HepG2 (cell line): Measurements from ENCODE around the gene ALX4. TPM values are rescaled to one million over a fixed set of nuclear protein-coding genes. Genes with fewer than 3 reads are reported as not detected.

Experiments
- ATAC-seq: fragments of 200-7000 bp; cut with Tn5 transposase; 3 replicates; pipeline ENCODE4 v1.9.1; 2020; ENCODE audit warnings: mild to moderate bottlenecking, moderate library complexity
- BruUV-seq: library from RNA; stranded (reverse); fragments of 400-500 nt; replicated peaks from 2 replicates; lab custom pipeline; 2021; lab: Mats Ljungman, UMichigan
- CTCF ChIA-PET: fragments of 300-600 bp; formaldehyde crosslinking; extraction: SDS; loops from one replicate; lab custom pipeline; 2021; ENCODE audit warnings: low total read pairs, inconsistent platforms, low intra/inter-chr PET ratio; lab: Yijun Ruan, JAX
- POLR2A ChIA-PET: fragments of 350-600 bp; sonication (Branson Sonifier 250); formaldehyde crosslinking; loops from one replicate; lab custom pipeline; 2020; ENCODE audit warnings: antibody characterized with exemption, inconsistent platforms; lab: Yijun Ruan, JAX
- DNase-seq: peaks from one replicate; pipeline ENCODE4 v3.0.0-alpha.2; 2015; ENCODE audit warnings: low spot score
- FAIRE-seq: peaks from 3 replicates; lab custom pipeline; 2011; peaks lifted over from hg19 to GRCh38; lab: Jason Lieb, UNC
- H2AFZ ChIP-seq: one replicate; pipeline ENCODE4 v1.6.1; 2011; ENCODE audit warnings: low read length, inconsistent platforms
- H3K27ac ChIP-seq: fragments of 300-600 bp; 3 replicates; pipeline ENCODE4 v1.8.0; 2011; ENCODE audit warnings: mixed run types, mild to moderate bottlenecking, mixed read lengths, low read length, inconsistent platforms; ENCODE audit not compliant: insufficient read depth; ENCODE audit errors: extremely low read length
- H3K27me3 ChIP-seq, 2 experiments: fragments of 200-600 bp in 1 of 2; 2 replicates in 1 of 2; 3 replicates in 1 of 2; pipeline versions ENCODE4 v1.6.0 to v1.8.0; 2011; ENCODE audit warnings: low read length in 2 of 2, mild to moderate bottlenecking in 2 of 2, moderate library complexity in 2 of 2, inconsistent platforms in 1 of 2; ENCODE audit not compliant: insufficient read depth in 2 of 2, control insufficient read depth in 1 of 2
- H3K36me3 ChIP-seq, 2 experiments: fragments of 200-600 bp in 1 of 2; replicated peaks in 1 of 2; 2 replicates in 1 of 2; 3 replicates in 1 of 2; pipeline versions ENCODE4 v1.5.1 to v1.8.0; 2011; ENCODE audit warnings: low read length in 2 of 2, inconsistent platforms in 1 of 2; ENCODE audit not compliant: insufficient read depth in 2 of 2, control insufficient read depth in 1 of 2
- H3K4me1 ChIP-seq: 2 replicates; pipeline ENCODE4 v1.5.1; 2012; ENCODE audit warnings: low read length, inconsistent platforms; ENCODE audit not compliant: insufficient read depth
- H3K4me2 ChIP-seq: 2 replicates; pipeline ENCODE4 v1.6.0; 2011; ENCODE audit warnings: low read depth, low read length, inconsistent platforms
- H3K4me3 ChIP-seq, 3 experiments: fragments of 200-600 bp in 1 of 3; sonication (generic), shearing (Covaris generic) in 1 of 3; replicated peaks in 1 of 3; 2 replicates each; pipeline ENCODE4 v1.5.1; 2011 to 2016; ENCODE audit warnings: low read length in 3 of 3, inconsistent platforms in 2 of 3, low read depth in 2 of 3, mild to moderate bottlenecking in 2 of 3, control low read depth in 1 of 3, mixed read lengths in 1 of 3; ENCODE audit not compliant: insufficient read depth in 1 of 3
- H3K79me2 ChIP-seq: one replicate; pipeline ENCODE4 v1.6.1; 2011; ENCODE audit warnings: low read length, inconsistent platforms; ENCODE audit not compliant: insufficient read depth
- H3K9ac ChIP-seq: 2 replicates; pipeline ENCODE4 v1.6.0; 2011; ENCODE audit warnings: mild to moderate bottlenecking, low read depth, low read length, inconsistent platforms; ENCODE audit not compliant: insufficient read depth
- H3K9me3 ChIP-seq: 2 replicates; pipeline ENCODE4 v1.5.1; 2012; ENCODE audit warnings: mild to moderate bottlenecking, low read length
- H4K20me1 ChIP-seq: 2 replicates; pipeline ENCODE4 v1.6.0; 2011; ENCODE audit warnings: inconsistent platforms, mild to moderate bottlenecking, low read length, moderate library complexity; ENCODE audit not compliant: insufficient read depth
- HOXA5 ChIP-seq: sonication (generic); formaldehyde crosslinking; IDR thresholded peaks from 2 replicates; pipeline ENCODE4 v1.4.0; 2020; ENCODE audit warnings: missing genetic modification reagents
- JDP2 ChIP-seq: sonication (generic); formaldehyde crosslinking; IDR thresholded peaks from 2 replicates; pipeline ENCODE4 v1.8.1; 2022; ENCODE audit warnings: missing genetic modification reagents, borderline replicate concordance
- ZHX1 ChIP-seq: sonication (generic); formaldehyde crosslinking; IDR thresholded peaks from 2 replicates; pipeline ENCODE4 v1.8.1; 2022; ENCODE audit warnings: low read depth, mild to moderate bottlenecking, missing genetic modification reagents
- ZNF225 ChIP-seq: sonication (generic); formaldehyde crosslinking; IDR thresholded peaks from 2 replicates; pipeline ENCODE4 v1.4.0; 2020; ENCODE audit warnings: mild to moderate bottlenecking, missing genetic modification reagents
- ZNF550 ChIP-seq: sonication (generic); formaldehyde crosslinking; IDR thresholded peaks from 2 replicates; pipeline ENCODE4 v1.4.0; 2020; ENCODE audit warnings: mild to moderate bottlenecking, missing genetic modification reagents, borderline replicate concordance
- WGBS: methylation state at CpG from one replicate; pipeline ENCODE4 v1.1.6; 2017; ENCODE audit warnings: low lambda C conversion rate; 5-methylcytosine and 5-hydroxymethylcytosine counted together
- in situ Hi-C: cut with HindIII; loops from 2 replicates; pipeline ENCODE4 v1.10.0; 2017; ENCODE audit warnings: low pct_unique_long_range_greater_than_20kb; ENCODE audit not compliant: extremely low pct_ligation_motif_present
- intact Hi-C: fragments of 100-400 bp; cut with micrococcal nuclease; formaldehyde crosslinking; loops from one replicate; pipeline ENCODE4 v1.10.0; 2022; ENCODE audit not compliant: unreplicated experiment
- polyA plus RNA-seq, 8 experiments: library from polyadenylated mRNA; depleted of rRNA in 3 of 8; stranded (reverse) in 7 of 8; unstranded in 1 of 8; fragments of >200 nt; fragmentation: Illumina TruSeq in 4 of 8; extraction: Trizol in 4 of 8; gene quantifications; 2 replicates each; pipeline versions ENCODE4 v1.2.1 to v1.2.3, GENCODE V29; 2011 to 2016; ENCODE audit warnings: low read depth in 4 of 8, missing spikeins in 1 of 8, mixed read lengths in 1 of 8; ENCODE audit not compliant: insufficient read depth in 1 of 8
- total RNA-seq, 5 experiments: library from RNA; depleted of rRNA; stranded (reverse); fragments of >200 nt; fragmentation: Illumina TruSeq; extraction: Trizol; gene quantifications; 2 replicates each; pipeline ENCODE4 v1.2.3, GENCODE V29; 2016; ENCODE audit warnings: low read depth in 1 of 5
- TF ChIP-seq, protein P1 (sequence below): sonication (generic); formaldehyde crosslinking; IDR thresholded peaks from 2 replicates; pipeline ENCODE4 v1.4.0; 2020; ENCODE audit warnings: mild to moderate bottlenecking, missing genetic modification reagents

ALX4 gene
- total and polyA plus RNA-seq, 2 of the 13 experiments (the other 11 are each of a cell fraction or from before 2014, with no cell fraction given), result not detected

- CTCF ChIA-PET, result no interaction called here
- Histone ChIP-seq H3K4me3 (no peak overlapping the region), H3K36me3 (no peaks in the 10 kb centered on the region), H3K4me2 (no peak overlapping the region), H3K27ac (no peak overlapping the region), H2AFZ (no peak overlapping the region), H3K9ac (no peak overlapping the region), H3K27me3 (no peaks in the 10 kb centered on the region), H3K9me3 (no peaks in the 10 kb centered on the region), H3K4me1 (peaks cover 2% of the 10 kb centered on the region; the same call in 1 of the 2 replicates), H3K79me2 (no peaks in the 10 kb centered on the region), H4K20me1 (no peaks in the 10 kb centered on the region)
- POLR2A ChIA-PET, result no interaction called here
- 93% methylated on average over 6 of the region's 6 CpGs for WGBS
- ATAC-seq, result no peak
- in situ Hi-C loops (no loop called here), intact Hi-C loops (no loop called here)
- DNase-seq, result no peak
- FAIRE-seq, result no peak
- TF ChIP-seq, protein P1, sequence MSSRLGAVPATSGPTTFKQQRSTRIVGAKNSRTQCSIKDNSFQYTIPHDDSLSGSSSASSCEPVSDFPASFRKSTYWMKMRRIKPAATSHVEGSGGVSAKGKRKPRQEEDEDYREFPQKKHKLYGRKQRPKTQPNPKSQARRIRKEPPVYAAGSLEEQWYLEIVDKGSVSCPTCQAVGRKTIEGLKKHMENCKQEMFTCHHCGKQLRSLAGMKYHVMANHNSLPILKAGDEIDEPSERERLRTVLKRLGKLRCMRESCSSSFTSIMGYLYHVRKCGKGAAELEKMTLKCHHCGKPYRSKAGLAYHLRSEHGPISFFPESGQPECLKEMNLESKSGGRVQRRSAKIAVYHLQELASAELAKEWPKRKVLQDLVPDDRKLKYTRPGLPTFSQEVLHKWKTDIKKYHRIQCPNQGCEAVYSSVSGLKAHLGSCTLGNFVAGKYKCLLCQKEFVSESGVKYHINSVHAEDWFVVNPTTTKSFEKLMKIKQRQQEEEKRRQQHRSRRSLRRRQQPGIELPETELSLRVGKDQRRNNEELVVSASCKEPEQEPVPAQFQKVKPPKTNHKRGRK, result no peak
- no peak for TF ChIP-seq HOXA5 (CRISPR knock-in tag)
- TF ChIP-seq ZNF225 (CRISPR knock-in tag), result no peak
- no peak for TF ChIP-seq ZHX1 (CRISPR knock-in tag)
- TF ChIP-seq JDP2 (CRISPR knock-in tag), result no peak
- no peak for TF ChIP-seq ZNF550 (CRISPR knock-in tag)
- BruUV-seq, result no TSS peak
Observed at GRCh38 chr11:44250421-44250820, 59.5 kb downstream of the ALX4 start.
